PC-3 (cell line): ENCODE data around the gene C6orf136. TPM values are rescaled to one million over a fixed set of nuclear protein-coding genes. Genes with fewer than 3 reads are reported as not detected.

Experiments
- ATAC-seq: fragments of 200-7000 bp; cut with Tn5 transposase; 2 replicates; pipeline ENCODE4 v1.9.1; 2020; ENCODE audit warnings: mild to moderate bottlenecking, moderate library complexity
- BruUV-seq: library from RNA; stranded (reverse); fragments of 400-500 nt; replicated peaks from 2 replicates; lab custom pipeline; 2021; lab: Mats Ljungman, UMichigan
- CTCF ChIA-PET: fragments of 300-600 bp; sonication (Branson Sonifier 250); formaldehyde crosslinking; loops from one replicate; lab custom pipeline; 2022; ENCODE audit warnings: antibody characterized with exemption; lab: Charles Lee
- POLR2A ChIA-PET: fragments of 300-600 bp; sonication (Branson Sonifier 250); formaldehyde crosslinking; loops from one replicate; lab custom pipeline; 2022; ENCODE audit warnings: antibody characterized with exemption; ENCODE audit not compliant: unreplicated experiment; lab: Charles Lee
- DNase-seq: peaks from one replicate; pipeline ENCODE4 v3.0.0-alpha.2; 2015
- H2AFZ ChIP-seq: fragments of 300-600 bp; sonication (generic); 2 replicates; pipeline ENCODE4 v1.6.0; 2016; ENCODE audit warnings: antibody characterized with exemption, low read length
- H3F3A ChIP-seq: fragments of 300-600 bp; sonication (generic); one replicate; pipeline ENCODE4 v1.6.0; 2017; ENCODE audit warnings: antibody characterized with exemption, low read length, control low read depth, mild to moderate bottlenecking; ENCODE audit not compliant: unreplicated experiment
- H3K27ac ChIP-seq: fragments of 300-600 bp; sonication (generic); 2 replicates; pipeline ENCODE4 v1.5.1; 2016; ENCODE audit warnings: mild to moderate bottlenecking, low read length
- H3K27me3 ChIP-seq: fragments of 300-600 bp; sonication (generic); 2 replicates; pipeline ENCODE4 v1.6.1; 2016; ENCODE audit warnings: low read length, mixed read lengths
- H3K36me3 ChIP-seq: fragments of 300-600 bp; sonication (generic); 2 replicates; pipeline ENCODE4 v1.6.1; 2016; ENCODE audit warnings: low read depth, mixed run types, low read length, mixed read lengths
- H3K4me1 ChIP-seq: fragments of 300-600 bp; sonication (generic); 2 replicates; pipeline ENCODE4 v1.5.1; 2016; ENCODE audit warnings: low read length; ENCODE audit not compliant: insufficient read depth
- H3K4me2 ChIP-seq: fragments of 300-600 bp; sonication (generic); 2 replicates; pipeline ENCODE4 v1.6.0; 2016; ENCODE audit warnings: low read length
- H3K4me3 ChIP-seq: fragments of 300-600 bp; sonication (generic); 2 replicates; pipeline ENCODE4 v1.5.1; 2016; ENCODE audit warnings: mild to moderate bottlenecking, low read length, mixed read lengths
- H3K79me2 ChIP-seq: fragments of 300-600 bp; sonication (generic); 2 replicates; pipeline ENCODE4 v1.6.1; 2017; ENCODE audit warnings: low read length, mixed read lengths
- H3K9ac ChIP-seq: fragments of 300-600 bp; sonication (generic); 2 replicates; pipeline ENCODE4 v1.6.0; 2016; ENCODE audit warnings: mild to moderate bottlenecking, low read length
- H3K9me2 ChIP-seq: fragments of 300-600 bp; sonication (generic); replicated peaks from 2 replicates; pipeline ENCODE4 v1.6.1; 2016; ENCODE audit warnings: mixed run types, low read length, mixed read lengths
- H3K9me3 ChIP-seq: fragments of 300-600 bp; sonication (generic); 2 replicates; pipeline ENCODE4 v1.6.1; 2016; ENCODE audit warnings: low read length, mixed read lengths
- H4K20me1 ChIP-seq: fragments of 300-600 bp; sonication (generic); 2 replicates; pipeline ENCODE4 v1.6.1; 2016; ENCODE audit warnings: low read length, mixed read lengths
- EZH2 ChIP-seq: fragments of 300-600 bp; sonication (generic); IDR thresholded peaks from one replicate; pipeline ENCODE4 v1.6.1; 2017; ENCODE audit warnings: antibody characterized with exemption, mild to moderate bottlenecking, low read length; ENCODE audit not compliant: unreplicated experiment
- EZH2phosphoT487 ChIP-seq: fragments of 300-600 bp; sonication (generic); IDR thresholded peaks from 2 replicates; pipeline ENCODE4 v1.6.1; 2018; ENCODE audit warnings: mild to moderate bottlenecking, antibody characterized with exemption, low read length, borderline replicate concordance
- intact Hi-C: fragments of 100-400 bp; cut with micrococcal nuclease; formaldehyde crosslinking; loops from 2 replicates; pipeline ENCODE4 v1.9.0; 2023
- total RNA-seq: library from RNA; depleted of rRNA; stranded (reverse); fragments of >200 nt; gene quantifications from 2 replicates; pipeline ENCODE4 v1.2.3, GENCODE V29; 2014
- TF ChIP-seq, protein P1 (sequence below): fragments of 300-600 bp; sonication (generic); conservative IDR thresholded peaks from 2 replicates; pipeline ENCODE4 v1.5.1; 2017; ENCODE audit warnings: antibody characterized with exemption, low read depth, mild to moderate bottlenecking, low read length

Gene C6orf136
- total RNA-seq, 1 experiment from 2014 or later, result 18.7 TPM

DNA sequence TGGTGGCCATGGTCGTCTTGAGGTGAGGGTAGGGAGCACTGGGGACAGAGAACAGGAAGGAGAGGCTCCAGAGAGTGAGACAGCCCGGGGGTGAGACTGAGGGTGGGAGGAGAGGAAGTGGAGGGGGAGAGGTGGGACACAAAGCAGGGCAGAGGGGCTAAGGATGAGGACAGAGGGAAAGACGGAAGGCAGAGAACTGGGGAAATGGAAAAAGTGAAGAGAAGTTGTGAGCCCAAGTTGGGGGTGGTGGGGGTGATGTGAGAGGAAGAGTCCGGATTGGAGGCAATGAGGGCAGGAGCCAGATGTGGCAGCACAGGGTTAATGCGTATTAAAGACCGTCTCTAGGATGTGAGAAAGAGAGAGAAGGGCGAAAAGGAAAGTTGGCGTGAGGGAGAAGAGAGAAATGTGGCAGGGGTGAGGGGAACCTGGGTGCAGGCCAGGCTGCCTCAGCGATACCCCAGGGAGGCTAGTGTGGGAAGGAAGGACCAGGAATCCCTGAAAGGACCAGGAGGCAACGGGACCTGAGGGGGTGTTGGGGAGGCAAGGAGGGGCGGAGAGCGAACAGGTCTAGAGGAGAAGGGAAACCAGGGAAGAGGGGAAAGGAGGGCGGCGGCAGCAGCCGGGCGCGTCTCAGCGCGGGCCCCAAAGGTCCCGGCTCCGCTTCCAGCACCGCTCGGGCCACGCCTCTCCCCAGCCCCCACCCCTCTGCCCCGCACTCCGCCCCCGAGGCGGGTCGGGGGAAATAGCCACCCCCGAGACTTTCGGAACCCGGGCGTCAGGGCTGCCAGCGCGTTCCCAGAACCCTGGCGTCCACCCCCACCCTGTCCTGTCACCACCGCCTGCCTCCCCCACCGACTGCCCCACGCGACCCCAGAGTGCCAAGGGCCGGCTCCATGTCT, 39.3 kb downstream of the C6orf136 start, which contains the start of gene PPP1R18:
Gene PPP1R18 (minus strand): TSS at position 637 of the 899 bp plus-strand sequence. CDS start 627 bp downstream, at position 10.
- Histone ChIP-seq H3K79me2 (peaks cover 84% of the 10 kb centered on the region), H3F3A (no peaks in the 10 kb centered on the region), H3K36me3 (no peaks in the 10 kb centered on the region), H3K27ac (peak within 1 kb of the TSS; percentile 96), H2AFZ (peak within 1 kb of the TSS; percentile 86), H3K4me2 (peak within 1 kb of the TSS; percentile 87), H3K27me3 (no peaks in the 10 kb centered on the region), H3K9me3 (no peaks in the 10 kb centered on the region), H3K9me2 (no peaks in the 10 kb centered on the region), H4K20me1 (no peaks in the 10 kb centered on the region), H3K4me3 (peak within 1 kb of the TSS; percentile 97), H3K9ac (peak within 1 kb of the TSS; percentile 98), H3K4me1 (peaks cover 71% of the 10 kb centered on the region)
- POLR2A ChIA-PET, result no interaction called here
- TF ChIP-seq EZH2phosphoT487 (no peak), EZH2 (no peak)
- TF ChIP-seq, protein P1, sequence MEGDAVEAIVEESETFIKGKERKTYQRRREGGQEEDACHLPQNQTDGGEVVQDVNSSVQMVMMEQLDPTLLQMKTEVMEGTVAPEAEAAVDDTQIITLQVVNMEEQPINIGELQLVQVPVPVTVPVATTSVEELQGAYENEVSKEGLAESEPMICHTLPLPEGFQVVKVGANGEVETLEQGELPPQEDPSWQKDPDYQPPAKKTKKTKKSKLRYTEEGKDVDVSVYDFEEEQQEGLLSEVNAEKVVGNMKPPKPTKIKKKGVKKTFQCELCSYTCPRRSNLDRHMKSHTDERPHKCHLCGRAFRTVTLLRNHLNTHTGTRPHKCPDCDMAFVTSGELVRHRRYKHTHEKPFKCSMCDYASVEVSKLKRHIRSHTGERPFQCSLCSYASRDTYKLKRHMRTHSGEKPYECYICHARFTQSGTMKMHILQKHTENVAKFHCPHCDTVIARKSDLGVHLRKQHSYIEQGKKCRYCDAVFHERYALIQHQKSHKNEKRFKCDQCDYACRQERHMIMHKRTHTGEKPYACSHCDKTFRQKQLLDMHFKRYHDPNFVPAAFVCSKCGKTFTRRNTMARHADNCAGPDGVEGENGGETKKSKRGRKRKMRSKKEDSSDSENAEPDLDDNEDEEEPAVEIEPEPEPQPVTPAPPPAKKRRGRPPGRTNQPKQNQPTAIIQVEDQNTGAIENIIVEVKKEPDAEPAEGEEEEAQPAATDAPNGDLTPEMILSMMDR, result no peak
- intact Hi-C loops, result loop anchor here (5.0 kb wide), 1 partner anchor 136 kb away; no protein-coding TSS in a partner anchor
- peak; percentile 72 for DNase-seq
- TSS peak; percentile 50 for BruUV-seq
- peak; percentile 9 for ATAC-seq
- CTCF ChIA-PET, result no interaction called here

DNA sequence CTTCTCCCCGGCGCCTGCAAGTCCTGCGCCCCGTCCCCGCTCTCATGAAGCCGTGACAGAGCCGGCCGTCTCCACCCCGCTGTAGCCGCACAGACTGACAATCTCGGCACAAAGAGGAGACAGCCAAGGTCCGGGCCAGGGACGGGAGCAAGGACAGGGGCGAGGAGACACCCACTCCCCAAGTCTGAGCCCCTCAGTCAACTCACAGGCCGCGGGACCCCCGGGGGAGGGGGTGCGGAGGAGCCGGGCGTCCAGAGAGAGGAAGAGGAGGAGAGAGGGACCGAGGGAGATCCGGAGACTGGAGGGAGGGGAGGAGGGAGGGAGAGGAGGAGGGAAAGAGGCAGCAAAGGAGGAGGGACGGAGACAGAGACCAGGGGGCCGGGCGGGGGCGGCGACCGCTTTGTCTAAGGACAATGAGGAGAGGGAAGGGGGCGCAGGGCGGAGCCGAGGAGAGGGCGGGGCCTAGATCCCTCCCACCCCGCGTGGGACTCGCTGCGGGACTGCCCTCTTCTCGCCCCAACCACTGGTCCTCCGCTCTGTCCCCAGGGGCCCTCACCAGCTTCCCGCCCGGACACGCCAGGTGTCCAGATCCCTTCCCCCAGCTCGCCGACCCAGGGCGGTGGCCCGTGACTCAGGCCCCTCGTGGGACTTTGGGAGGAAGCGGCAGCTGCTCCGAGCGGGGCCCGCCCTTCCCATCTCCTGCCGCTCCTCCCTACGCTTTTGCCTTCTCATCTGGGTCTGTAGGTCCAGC, 40.1 kb downstream of the C6orf136 start:
- H3K36me3 ChIP-seq, result no peaks in the 10 kb centered on the region
- TF ChIP-seq EZH2phosphoT487, result no peak
- no peak for TF ChIP-seq EZH2
- TF ChIP-seq, protein P1, result no peak
- H3K79me2 ChIP-seq, result peaks cover 76% of the 10 kb centered on the region
- H3K4me3 ChIP-seq, result peak overlapping the region; percentile 97
- H4K20me1 ChIP-seq, result no peaks in the 10 kb centered on the region
- H3F3A ChIP-seq, result no peaks in the 10 kb centered on the region
- no TSS peak for BruUV-seq
- H3K27me3 ChIP-seq, result no peaks in the 10 kb centered on the region
- H3K9me3 ChIP-seq, result no peaks in the 10 kb centered on the region
- ATAC-seq, result peak; percentile 58
- H3K27ac ChIP-seq, result peak overlapping the region; percentile 96
- peak overlapping the region; percentile 98 for H3K9ac ChIP-seq
- H3K4me1 ChIP-seq, result peaks cover 66% of the 10 kb centered on the region
- H3K9me2 ChIP-seq, result no peaks in the 10 kb centered on the region
- DNase-seq, result peak; percentile 96
- intact Hi-C loops, result loop anchor here (1.0 to 5.0 kb wide), 2 partner anchors 30 to 135 kb away; partner anchors contain the start of gene MDC1
- POLR2A ChIA-PET, result interaction anchor here (0.5 to 1.1 kb wide), 3 partner anchors 30 to 219 kb away, joined by 3 to 7 read pairs (median 4); partner anchors contain the start of gene MDC1
- CTCF ChIA-PET, result interaction anchor here (0.5 to 1.6 kb wide), 3 partner anchors 8 to 386 kb away, joined by 3 to 4 read pairs (median 3); partner anchors contain the start of gene MDC1
- H3K4me2 ChIP-seq, result peak overlapping the region; percentile 87
- H2AFZ ChIP-seq, result peak overlapping the region; percentile 86
